Mesenchymal stem cell (in vitro differentiated cells and primary cell): ENCODE data around the gene TOMM40L.
A peak's percentile ranks its signal among the peaks of the same experiment; 100 is the strongest.
"Not testable (repeated sequence)": the region's sequence is repeated elsewhere in the genome, so short reads cannot be mapped to it uniquely, and the experiment has no call there.

Experiments
- DNase-seq: peaks from one replicate; pipeline ENCODE4 v3.0.0-alpha.2; 2013
- H2AFZ ChIP-seq: one replicate; pipeline ENCODE4 v1.6.1; 2013; ENCODE audit warnings: low read depth, mild to moderate bottlenecking, control low read depth, inconsistent platforms, low read length, moderate library complexity
- H2AK5ac ChIP-seq: 2 replicates; pipeline ENCODE4 v1.6.1; 2013; ENCODE audit warnings: low read length, moderate library complexity, mild to moderate bottlenecking, inconsistent platforms; ENCODE audit not compliant: severe bottlenecking
- H2BK120ac ChIP-seq: one replicate; pipeline ENCODE4 v1.6.1; 2013; ENCODE audit warnings: low read depth, mild to moderate bottlenecking, inconsistent platforms, low read length, moderate library complexity
- H2BK12ac ChIP-seq, 2 experiments: one replicate each; pipeline ENCODE4 v1.6.1; 2013; ENCODE audit warnings: inconsistent platforms in 2 of 2, low read length in 2 of 2, mild to moderate bottlenecking in 2 of 2, moderate library complexity in 2 of 2, control low read depth in 1 of 2
- H2BK15ac ChIP-seq: one replicate; pipeline ENCODE4 v1.6.1; 2013; ENCODE audit warnings: mild to moderate bottlenecking, low read depth, inconsistent platforms; ENCODE audit not compliant: poor library complexity, severe bottlenecking
- H2BK5ac ChIP-seq: 2 replicates; pipeline ENCODE4 v1.6.1; 2013; ENCODE audit warnings: low read depth, mild to moderate bottlenecking, low read length, control low read depth, inconsistent platforms; ENCODE audit not compliant: poor library complexity, severe bottlenecking
- H3K14ac ChIP-seq, 2 experiments: one replicate each; pipeline ENCODE4 v1.6.1; 2013; ENCODE audit warnings: inconsistent platforms in 2 of 2, low read length in 2 of 2, control low read depth in 1 of 2, mild to moderate bottlenecking in 1 of 2, moderate library complexity in 1 of 2
- H3K18ac ChIP-seq, 2 experiments: one replicate each; pipeline ENCODE4 v1.6.1; 2013; ENCODE audit warnings: inconsistent platforms in 2 of 2, low read length in 2 of 2, control low read depth in 1 of 2, low read depth in 1 of 2, mild to moderate bottlenecking in 1 of 2
- H3K23ac ChIP-seq, 2 experiments: one replicate each; pipeline ENCODE4 v1.6.1; 2013; ENCODE audit warnings: inconsistent platforms in 2 of 2, low read length in 2 of 2, mild to moderate bottlenecking in 2 of 2, moderate library complexity in 2 of 2, control low read depth in 1 of 2
- H3K27ac ChIP-seq: 2 replicates; pipeline ENCODE4 v1.5.1; 2013; ENCODE audit warnings: mild to moderate bottlenecking, moderate library complexity, low read length, control low read depth, inconsistent platforms; ENCODE audit not compliant: poor library complexity, severe bottlenecking
- H3K27me3 ChIP-seq, 2 experiments: 2 replicates each; pipeline versions ENCODE4 v1.6.1 to v1.7.0; 2013; ENCODE audit warnings: low read length in 2 of 2, mild to moderate bottlenecking in 2 of 2, moderate library complexity in 2 of 2, control low read depth in 1 of 2, inconsistent platforms in 1 of 2; ENCODE audit not compliant: control insufficient read depth in 1 of 2, insufficient read depth in 1 of 2
- H3K36me3 ChIP-seq, 2 experiments: 2 replicates each; pipeline versions ENCODE4 v1.6.1 to v1.7.0; 2013; ENCODE audit warnings: low read length in 2 of 2, control low read depth in 1 of 2, inconsistent platforms in 1 of 2, low read depth in 1 of 2, mild to moderate bottlenecking in 1 of 2; ENCODE audit not compliant: insufficient read depth in 2 of 2, control insufficient read depth in 1 of 2
- H3K4ac ChIP-seq, 2 experiments: one replicate each; pipeline ENCODE4 v1.6.1; 2013; ENCODE audit warnings: inconsistent platforms in 2 of 2, low read length in 2 of 2, mild to moderate bottlenecking in 2 of 2, moderate library complexity in 2 of 2, control low read depth in 1 of 2, low read depth in 1 of 2
- H3K4me1 ChIP-seq: 2 replicates; pipeline ENCODE4 v1.6.1; 2013; ENCODE audit warnings: low read depth, low read length, control low read depth; ENCODE audit not compliant: control insufficient read depth, insufficient read depth
- H3K4me2 ChIP-seq: 2 replicates; pipeline ENCODE4 v1.6.1; 2013; ENCODE audit warnings: low read length, mild to moderate bottlenecking, inconsistent platforms; ENCODE audit not compliant: poor library complexity, severe bottlenecking
- H3K4me3 ChIP-seq, 2 experiments: 2 replicates each; pipeline versions ENCODE4 v1.5.1 to v1.7.0; 2013; ENCODE audit warnings: low read length in 2 of 2, mild to moderate bottlenecking in 2 of 2, control low read depth in 1 of 2, low read depth in 1 of 2; ENCODE audit not compliant: insufficient read depth in 1 of 2
- H3K79me1 ChIP-seq: replicated peaks from 2 replicates; pipeline ENCODE4 v1.6.1; 2013; ENCODE audit warnings: mild to moderate bottlenecking, control low read depth, low read length, inconsistent platforms; ENCODE audit not compliant: poor library complexity, severe bottlenecking
- H3K9ac ChIP-seq: 2 replicates; pipeline ENCODE4 v1.7.0; 2013; ENCODE audit warnings: mild to moderate bottlenecking, low read length, moderate library complexity
- H3K9me3 ChIP-seq: 2 replicates; pipeline ENCODE4 v1.7.0; 2013; ENCODE audit warnings: mild to moderate bottlenecking, low read length; ENCODE audit not compliant: control insufficient read depth
- H4K8ac ChIP-seq: one replicate; pipeline ENCODE4 v1.6.1; 2013; ENCODE audit warnings: inconsistent platforms, mild to moderate bottlenecking, low read length, moderate library complexity
- H4K91ac ChIP-seq: one replicate; pipeline ENCODE4 v1.6.1; 2013; ENCODE audit warnings: mild to moderate bottlenecking, low read length, inconsistent platforms
- WGBS: methylation state at CpG from one replicate; pipeline ENCODE4 v1.1.7; 2013; ENCODE audit warnings: mixed read lengths; 5-methylcytosine and 5-hydroxymethylcytosine counted together

TOMM40L gene

GRCh38 chr1:161222175-161223019, 3.5 kb upstream of the TOMM40L start:
- no peak overlapping the region for H3K4me3 ChIP-seq
- H3K18ac ChIP-seq, result no peak overlapping the region
- H3K4me2 ChIP-seq, result no peak overlapping the region
- H2AFZ ChIP-seq, result no peak overlapping the region
- no peak overlapping the region for H2BK15ac ChIP-seq
- H3K27ac ChIP-seq, result no peak overlapping the region
- H2BK120ac ChIP-seq, result no peak overlapping the region
- H3K4ac ChIP-seq, result no peak overlapping the region
- H2BK12ac ChIP-seq, result no peak overlapping the region
- H3K9me3 ChIP-seq, result no peaks in the 10 kb centered on the region
- no peak overlapping the region for H3K9ac ChIP-seq
- H4K91ac ChIP-seq, result no peak overlapping the region
- 81% methylated on average over 6 of the region's 6 CpGs for WGBS
- H3K14ac ChIP-seq, result no peak overlapping the region
- H3K36me3 ChIP-seq, result no peaks in the 10 kb centered on the region
- H3K79me1 ChIP-seq, result peaks cover 6% of the 10 kb centered on the region
- H3K23ac ChIP-seq, result no peak overlapping the region
- no peak overlapping the region for H2BK5ac ChIP-seq
- H3K4me1 ChIP-seq, result peaks cover 14% of the 10 kb centered on the region
- H4K8ac ChIP-seq, result no peak overlapping the region
- no peak overlapping the region for H2AK5ac ChIP-seq
- peaks cover 0 to 6% of the 10 kb centered on the region in 2 experiments for H3K27me3 ChIP-seq
- DNase-seq, result no peak

GRCh38 chr1:161223805-161224694, 1.8 kb upstream of the TOMM40L start:
- Histone ChIP-seq H2BK5ac (no peak overlapping the region), H3K36me3 (peaks cover 11 to 14% of the 10 kb centered on the region in 2 experiments), H2BK15ac (no peak overlapping the region), H4K91ac (no peak overlapping the region), H3K4me2 (no peak overlapping the region), H3K27me3 (peaks cover 0 to 6% of the 10 kb centered on the region in 2 experiments), H3K18ac (no peak overlapping the region), H3K9me3 (no peaks in the 10 kb centered on the region), H3K4ac (no peak overlapping the region), H4K8ac (no peak overlapping the region), H3K9ac (no peak overlapping the region), H3K79me1 (peaks cover 14% of the 10 kb centered on the region), H2AK5ac (no peak overlapping the region), H3K4me1 (peaks cover 15% of the 10 kb centered on the region), H3K23ac (no peak overlapping the region), H3K27ac (no peak overlapping the region), H2BK12ac (no peak overlapping the region), H2AFZ (no peak overlapping the region), H2BK120ac (no peak overlapping the region), H3K4me3 (no peak overlapping the region), H3K14ac (no peak overlapping the region)
- 100% methylated on average over 4 of the region's 7 CpGs for WGBS
- no peak for DNase-seq

GRCh38 chr1:161224695-161225087, 1.2 kb upstream of the TOMM40L start:
- not testable (repeated sequence) for H3K9ac ChIP-seq, H3K23ac ChIP-seq, H3K27ac ChIP-seq, H4K8ac ChIP-seq, H2BK15ac ChIP-seq, H2AFZ ChIP-seq, H3K14ac ChIP-seq, H2BK12ac ChIP-seq, H2BK5ac ChIP-seq, H3K9me3 ChIP-seq, H3K4ac ChIP-seq, H2BK120ac ChIP-seq, H3K27me3 ChIP-seq, H3K18ac ChIP-seq, H3K4me3 ChIP-seq, DNase-seq, H2AK5ac ChIP-seq, H3K4me2 ChIP-seq, H4K91ac ChIP-seq
- H3K79me1 ChIP-seq, result peaks cover 14% of the 10 kb centered on the region
- peaks cover 15% of the 10 kb centered on the region for H3K4me1 ChIP-seq
- 92% methylated on average over 9 of the region's 13 CpGs for WGBS
- peaks cover 18 to 20% of the 10 kb centered on the region in 2 experiments for H3K36me3 ChIP-seq

GRCh38 chr1:161225178-161225533, 704 bp upstream of the TOMM40L start:
- Histone ChIP-seq H3K4ac (peak overlapping the region in 1 of 2 experiments; percentile 68), H3K79me1 (peaks cover 14% of the 10 kb centered on the region), H4K91ac (no peak overlapping the region), H2BK12ac (no peak overlapping the region), H3K9me3 (no peaks in the 10 kb centered on the region), H2BK15ac (peak overlapping the region; percentile 44), H3K9ac (peak overlapping the region; percentile 73), H3K4me1 (peaks cover 15% of the 10 kb centered on the region), H3K27me3 (peaks cover 0 to 6% of the 10 kb centered on the region in 2 experiments), H4K8ac (peak overlapping the region; percentile 94), H3K14ac (no peak overlapping the region), H3K27ac (no peak overlapping the region), H3K4me3 (peak overlapping the region in 1 of 2 experiments; percentile 52), H2BK5ac (no peak overlapping the region), H3K18ac (no peak overlapping the region), H3K23ac (no peak overlapping the region), H2AK5ac (no peak overlapping the region), H3K36me3 (peaks cover 19 to 25% of the 10 kb centered on the region in 2 experiments), H2BK120ac (peak overlapping the region; percentile 42), H2AFZ (peak overlapping the region; percentile 46), H3K4me2 (no peak overlapping the region)
- WGBS, result 84% methylated on average over 6 of the region's 7 CpGs
- DNase-seq, result no peak
